NCI-H82 (cell line): ENCODE results near the gene MYBBP1A.
"Not testable (repeated sequence)": the region's sequence is repeated elsewhere in the genome, so short reads cannot be mapped to it uniquely, and the experiment has no call there.

Source experiments
- DNase-seq: peaks from one replicate; lab custom pipeline; 2025; lab: John Stamatoyannopoulos, UW

The MYBBP1A gene

GRCh38 chr17:4554997-4555799, at the start of gene MYBBP1A:
TSS of gene MYBBP1A (minus strand) at chr17:4555384. CDS start at chr17:4555324, 60 bp downstream.
- DNase-seq: peak; percentile 99

- not testable (repeated sequence) for DNase-seq
These were observed 49.6 kb upstream of the MYBBP1A start for GRCh38 chr17:4604736-4605135.

GRCh38 chr17:4604111-4604644, 49.0 kb upstream of the MYBBP1A start:
- DNase-seq: peak; percentile 86

- no peak for DNase-seq
These were observed 46.9 kb upstream of the MYBBP1A start for GRCh38 chr17:4602041-4602440.

- DNase-seq: no peak
These were observed 46.1 kb upstream of the MYBBP1A start for GRCh38 chr17:4601326-4601725.

- DNase-seq: peak; percentile 69
These were observed 45.4 kb upstream of the MYBBP1A start for GRCh38 chr17:4600563-4600962.

GRCh38 chr17:4599505-4600281, 44.5 kb upstream of the MYBBP1A start:
- DNase-seq: peak; percentile 85

GRCh38 chr17:4598776-4599504, 43.8 kb upstream of the MYBBP1A start:
- no peak for DNase-seq

GRCh38 chr17:4597975-4598374, 42.8 kb upstream of the MYBBP1A start:
- no peak for DNase-seq

- DNase-seq: no peak
These were observed 41.6 kb upstream of the MYBBP1A start for GRCh38 chr17:4596636-4597380.

GRCh38 chr17:4595685-4596342, 40.6 kb upstream of the MYBBP1A start:
- not testable (repeated sequence) for DNase-seq

GRCh38 chr17:4594931-4595684, 39.9 kb upstream of the MYBBP1A start:
- DNase-seq: peak; percentile 84

- no peak for DNase-seq
These were observed 39.2 kb upstream of the MYBBP1A start for GRCh38 chr17:4594406-4594805.

- DNase-seq: no peak
These were observed 37.8 kb upstream of the MYBBP1A start for GRCh38 chr17:4593021-4593421.

GRCh38 chr17:4592240-4593005, 37.2 kb upstream of the MYBBP1A start:
- DNase-seq: no peak

- peak; percentile 35 for DNase-seq
These were observed 36.3 kb upstream of the MYBBP1A start for GRCh38 chr17:4591529-4591928.

GRCh38 chr17:4590981-4591453, 35.8 kb upstream of the MYBBP1A start:
- DNase-seq: no peak

GRCh38 chr17:4590042-4590441, 34.9 kb upstream of the MYBBP1A start:
- not testable (repeated sequence) for DNase-seq
